Activated CD4-positive, alpha-beta T cell treated with anti-CD3 and anti-CD28 coated beads, Interleukin-2, amount 50 U/mL, for 24 hours (primary cell): ENCODE measurements around the gene RPL10A.
A peak's percentile ranks its signal among the peaks of the same experiment; 100 is the strongest.
"Not testable (repeated sequence)": the region's sequence is repeated elsewhere in the genome, so short reads cannot be mapped to it uniquely, and the experiment has no call there.

Experiments
- DNase-seq, 2 donors: peaks; one replicate each; pipeline ENCODE4 v3.0.0-alpha.2; 2020; ENCODE audit warnings: low read depth in 1 of 2, low spot score in 1 of 2

RPL10A gene

GRCh38 chr6:35468181-35468979 is at the start of gene RPL10A:
Gene RPL10A, plus strand, starts transcription at chr6:35468401. Its CDS starts 34 bp downstream, at chr6:35468435.
- DNase-seq = peak; percentile 91 to 96

- DNase-seq = no peak
Measured at GRCh38 chr6:35419417-35419816, 48.8 kb upstream of the RPL10A start.

- DNase-seq = no peak
Measured at GRCh38 chr6:35419961-35420360, 48.2 kb upstream of the RPL10A start.

- no peak for DNase-seq
Measured at GRCh38 chr6:35425284-35425683, 42.9 kb upstream of the RPL10A start.

GRCh38 chr6:35426074-35426473 is 42.1 kb upstream of the RPL10A start:
- no peak for DNase-seq

GRCh38 chr6:35427435-35427834 is 40.8 kb upstream of the RPL10A start:
- DNase-seq = no peak

- no peak for DNase-seq
Measured at GRCh38 chr6:35427851-35428321, 40.3 kb upstream of the RPL10A start.

- DNase-seq = no peak
Measured at GRCh38 chr6:35428421-35429149, 39.6 kb upstream of the RPL10A start.

- no peak for DNase-seq
Measured at GRCh38 chr6:35429463-35429862, 38.7 kb upstream of the RPL10A start.

- DNase-seq = no peak
Measured at GRCh38 chr6:35432291-35432690, 35.9 kb upstream of the RPL10A start.

- DNase-seq = not testable (repeated sequence)
Measured at GRCh38 chr6:35432702-35433101, 35.5 kb upstream of the RPL10A start.

- DNase-seq = no peak
Measured at GRCh38 chr6:35435074-35435837, 32.9 kb upstream of the RPL10A start.

- no peak for DNase-seq
Measured at GRCh38 chr6:35436071-35436857, 31.9 kb upstream of the RPL10A start.

- not testable (repeated sequence) for DNase-seq
Measured at GRCh38 chr6:35438378-35439065, 29.7 kb upstream of the RPL10A start.

- DNase-seq = no peak
Measured at GRCh38 chr6:35439308-35439707, 28.9 kb upstream of the RPL10A start.

- DNase-seq = no peak
Measured at GRCh38 chr6:35441205-35441604, 27.0 kb upstream of the RPL10A start.

- no peak for DNase-seq
Measured at GRCh38 chr6:35441642-35442041, 26.6 kb upstream of the RPL10A start.

GRCh38 chr6:35442693-35443092 is 25.5 kb upstream of the RPL10A start:
- no peak for DNase-seq

- no peak for DNase-seq
Measured at GRCh38 chr6:35443341-35444030, 24.7 kb upstream of the RPL10A start.

- DNase-seq = no peak
Measured at GRCh38 chr6:35445691-35446090, 22.5 kb upstream of the RPL10A start.
